Measurements from ENCODE around the gene FOXP1.

- TF ChIP-seq CTCF (CRISPR knock-in tag; IDR thresholded peaks at IDR 0.05) (no peak), EP300 (IDR thresholded peaks at IDR 0.05; ENCODE audit: low read depth in 2 of 2, low read length in 2 of 2) (no peak), EP300 (CRISPR knock-in tag; IDR thresholded peaks at IDR 0.05; ENCODE audit: borderline replicate concordance) (no peak), ZNF550 (CRISPR knock-in tag; IDR thresholded peaks at IDR 0.05; ENCODE audit: borderline replicate concordance) (no peak), STAT6 (CRISPR knock-in tag; IDR thresholded peaks at IDR 0.05; ENCODE audit: borderline replicate concordance) (no peak), BCLAF1 (IDR thresholded peaks at IDR 0.05) (no peak)
These were observed 667.0 kb downstream of the FOXP1 start for GRCh38 chr3:70916375-70917055.
